DND-41 (cell line): ENCODE measurements around the gene CACNA2D3.

Experiments used
- ATAC-seq: fragments of 200-7000 bp; cut with Tn5 transposase; 3 replicates; pipeline ENCODE4 v1.9.1; 2021; ENCODE audit warnings: low read depth; ENCODE audit not compliant: insufficient read depth
- DNase-seq: peaks from one replicate; pipeline ENCODE4 v3.0.0-alpha.2; 2020
- H2AFZ ChIP-seq: 2 replicates; pipeline ENCODE4 v1.6.0; 2012; ENCODE audit warnings: low read depth, low read length
- H3K27ac ChIP-seq: 2 replicates; pipeline ENCODE4 v1.5.1; 2012; ENCODE audit warnings: low read length, inconsistent platforms
- H3K27me3 ChIP-seq: fragments of 200-600 bp; sonication (generic); 2 replicates; pipeline ENCODE4 v1.6.0; 2012; ENCODE audit warnings: low read length, mild to moderate bottlenecking, inconsistent platforms; ENCODE audit not compliant: insufficient read depth, poor library complexity
- H3K36me3 ChIP-seq: 2 replicates; pipeline ENCODE4 v1.5.1; 2012; ENCODE audit warnings: low read length, inconsistent platforms; ENCODE audit not compliant: insufficient read depth
- H3K4me1 ChIP-seq: 2 replicates; pipeline ENCODE4 v1.5.1; 2012; ENCODE audit warnings: mild to moderate bottlenecking, low read length; ENCODE audit not compliant: insufficient read depth
- H3K4me2 ChIP-seq: 2 replicates; pipeline ENCODE4 v1.6.0; 2012; ENCODE audit warnings: mild to moderate bottlenecking, moderate library complexity, low read length, inconsistent platforms; ENCODE audit not compliant: insufficient read depth
- H3K4me3 ChIP-seq, 2 experiments: fragments of 200-600 bp in 1 of 2; shearing (Covaris generic) in 1 of 2; 2 replicates each; pipeline ENCODE4 v1.5.1; 2012 to 2016; ENCODE audit warnings: inconsistent platforms in 2 of 2, low read length in 2 of 2, mild to moderate bottlenecking in 2 of 2, low read depth in 1 of 2, moderate library complexity in 1 of 2
- H3K79me2 ChIP-seq: 2 replicates; pipeline ENCODE4 v1.6.0; 2012; ENCODE audit warnings: low read length, inconsistent platforms; ENCODE audit not compliant: insufficient read depth
- H3K9ac ChIP-seq: 2 replicates; pipeline ENCODE4 v1.6.0; 2012; ENCODE audit warnings: low read depth, mild to moderate bottlenecking, inconsistent platforms, low read length, moderate library complexity
- H3K9me3 ChIP-seq: 2 replicates; pipeline ENCODE4 v1.5.1; 2012; ENCODE audit warnings: low read length, moderate library complexity, mild to moderate bottlenecking, inconsistent platforms; ENCODE audit not compliant: insufficient read depth, severe bottlenecking
- H4K20me1 ChIP-seq: 2 replicates; pipeline ENCODE4 v1.6.0; 2012; ENCODE audit warnings: low read length; ENCODE audit not compliant: insufficient read depth
- EZH2 ChIP-seq: IDR thresholded peaks from 3 replicates; pipeline ENCODE4 v1.6.1; 2012; ENCODE audit warnings: borderline replicate concordance, low read depth, mild to moderate bottlenecking, moderate library complexity, low read length, inconsistent platforms; ENCODE audit not compliant: severe bottlenecking
- TF ChIP-seq, protein P1 (sequence below): IDR thresholded peaks from 2 replicates; pipeline ENCODE4 v1.5.1; 2012; ENCODE audit warnings: borderline replicate concordance, low read length, moderate library complexity, mild to moderate bottlenecking; ENCODE audit not compliant: poor library complexity, severe bottlenecking; ENCODE audit errors: extremely low read depth

Gene CACNA2D3

DNA sequence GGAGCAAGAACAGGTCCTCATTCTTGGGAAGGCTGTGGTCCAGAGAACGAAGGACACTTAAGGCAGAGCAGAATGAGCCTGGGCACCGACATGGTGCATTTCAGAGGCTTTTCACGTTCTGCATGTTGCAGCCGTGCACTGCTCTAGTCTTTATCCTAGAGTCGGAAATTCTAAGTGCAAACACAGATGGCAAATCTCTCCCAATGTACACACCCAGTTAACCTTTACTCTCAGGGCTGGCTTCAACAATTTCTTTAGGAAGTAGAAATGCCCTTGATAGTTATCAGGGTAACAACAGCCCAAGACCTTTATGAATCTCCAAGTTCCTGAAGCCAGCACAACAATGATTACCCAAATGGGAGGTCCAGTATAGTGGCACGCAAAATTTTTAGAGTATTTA lies 844.6 kb downstream of the CACNA2D3 start:
- Histone ChIP-seq H3K27ac (no peak overlapping the region), H2AFZ (no peak overlapping the region), H3K4me3 (no peak overlapping the region), H3K4me1 (no peaks in the 10 kb centered on the region), H4K20me1 (no peaks in the 10 kb centered on the region), H3K27me3 (peaks cover 4% of the 10 kb centered on the region), H3K9me3 (no peaks in the 10 kb centered on the region), H3K4me2 (no peak overlapping the region), H3K79me2 (no peaks in the 10 kb centered on the region), H3K36me3 (no peaks in the 10 kb centered on the region), H3K9ac (no peak overlapping the region)
- ATAC-seq (no peak), DNase-seq (no peak)
- no peak for TF ChIP-seq EZH2
- TF ChIP-seq, protein P1, sequence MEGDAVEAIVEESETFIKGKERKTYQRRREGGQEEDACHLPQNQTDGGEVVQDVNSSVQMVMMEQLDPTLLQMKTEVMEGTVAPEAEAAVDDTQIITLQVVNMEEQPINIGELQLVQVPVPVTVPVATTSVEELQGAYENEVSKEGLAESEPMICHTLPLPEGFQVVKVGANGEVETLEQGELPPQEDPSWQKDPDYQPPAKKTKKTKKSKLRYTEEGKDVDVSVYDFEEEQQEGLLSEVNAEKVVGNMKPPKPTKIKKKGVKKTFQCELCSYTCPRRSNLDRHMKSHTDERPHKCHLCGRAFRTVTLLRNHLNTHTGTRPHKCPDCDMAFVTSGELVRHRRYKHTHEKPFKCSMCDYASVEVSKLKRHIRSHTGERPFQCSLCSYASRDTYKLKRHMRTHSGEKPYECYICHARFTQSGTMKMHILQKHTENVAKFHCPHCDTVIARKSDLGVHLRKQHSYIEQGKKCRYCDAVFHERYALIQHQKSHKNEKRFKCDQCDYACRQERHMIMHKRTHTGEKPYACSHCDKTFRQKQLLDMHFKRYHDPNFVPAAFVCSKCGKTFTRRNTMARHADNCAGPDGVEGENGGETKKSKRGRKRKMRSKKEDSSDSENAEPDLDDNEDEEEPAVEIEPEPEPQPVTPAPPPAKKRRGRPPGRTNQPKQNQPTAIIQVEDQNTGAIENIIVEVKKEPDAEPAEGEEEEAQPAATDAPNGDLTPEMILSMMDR = no peak

DNA sequence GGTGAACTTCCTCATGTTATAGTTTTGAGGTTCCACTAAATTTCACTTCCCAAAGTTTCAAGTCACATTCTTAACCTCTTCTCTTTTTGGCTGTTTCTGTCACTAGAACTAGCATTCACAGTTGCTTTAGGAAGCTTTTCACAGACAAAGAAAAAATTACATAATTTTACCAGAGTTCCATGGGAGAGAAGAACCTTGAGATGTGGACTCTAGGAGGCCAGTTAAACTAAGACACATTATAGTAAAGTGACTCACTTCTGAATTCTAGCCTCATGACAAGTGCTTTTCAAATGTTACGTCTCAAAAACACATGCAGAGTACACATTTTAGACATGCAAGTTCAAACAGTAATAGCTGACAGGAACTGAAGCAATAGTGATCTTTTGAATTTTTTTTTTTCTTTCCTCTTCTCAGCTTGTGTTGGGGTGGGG lies 845.4 kb downstream of the CACNA2D3 start:
- Histone ChIP-seq H3K79me2 (no peaks in the 10 kb centered on the region), H3K27me3 (peaks cover 4% of the 10 kb centered on the region), H3K27ac (no peak overlapping the region), H3K9me3 (no peaks in the 10 kb centered on the region), H3K4me1 (no peaks in the 10 kb centered on the region), H3K9ac (no peak overlapping the region), H2AFZ (no peak overlapping the region), H3K36me3 (no peaks in the 10 kb centered on the region), H4K20me1 (no peaks in the 10 kb centered on the region), H3K4me2 (no peak overlapping the region), H3K4me3 (no peak overlapping the region)
- ATAC-seq (no peak), DNase-seq (no peak)
- TF ChIP-seq, protein P1 = no peak
- TF ChIP-seq EZH2 = no peak

DNA sequence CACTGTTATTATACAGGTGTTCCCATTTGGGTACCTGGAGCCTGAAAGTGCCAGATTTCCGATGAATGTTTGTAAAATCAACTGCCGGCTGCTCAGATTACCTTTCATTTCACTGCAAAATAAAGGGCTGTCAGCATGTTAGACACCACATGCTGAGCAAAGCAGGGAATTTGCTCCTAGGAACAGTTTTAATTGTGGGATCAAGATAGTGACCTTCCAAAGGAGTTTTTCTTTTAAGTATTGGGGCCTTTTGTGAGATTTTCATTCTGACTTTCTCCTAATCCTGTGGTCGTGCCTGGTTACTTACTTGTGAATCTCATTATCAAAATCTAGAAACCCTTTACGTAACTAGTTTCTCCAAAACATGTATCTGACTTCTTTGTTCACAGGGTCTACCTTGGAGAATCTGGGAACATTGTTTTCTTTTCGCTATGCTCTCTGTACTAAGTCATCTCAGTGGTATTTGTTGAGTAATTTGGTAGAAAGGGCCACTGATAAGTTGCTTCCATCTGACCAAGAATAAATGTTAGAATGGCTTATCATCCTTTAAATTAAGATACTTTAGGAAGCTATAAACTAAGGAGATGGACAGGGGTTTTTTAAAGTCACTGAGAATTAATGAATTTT lies 846.3 kb downstream of the CACNA2D3 start:
- Histone ChIP-seq H3K9me3 (no peaks in the 10 kb centered on the region), H4K20me1 (no peaks in the 10 kb centered on the region), H3K27me3 (peaks cover 4% of the 10 kb centered on the region), H3K9ac (no peak overlapping the region), H3K4me2 (no peak overlapping the region), H3K36me3 (no peaks in the 10 kb centered on the region), H3K79me2 (no peaks in the 10 kb centered on the region), H3K4me3 (no peak overlapping the region), H3K27ac (no peak overlapping the region), H2AFZ (no peak overlapping the region), H3K4me1 (no peaks in the 10 kb centered on the region)
- no peak for DNase-seq
- ATAC-seq = no peak
- no peak for TF ChIP-seq EZH2

DNA sequence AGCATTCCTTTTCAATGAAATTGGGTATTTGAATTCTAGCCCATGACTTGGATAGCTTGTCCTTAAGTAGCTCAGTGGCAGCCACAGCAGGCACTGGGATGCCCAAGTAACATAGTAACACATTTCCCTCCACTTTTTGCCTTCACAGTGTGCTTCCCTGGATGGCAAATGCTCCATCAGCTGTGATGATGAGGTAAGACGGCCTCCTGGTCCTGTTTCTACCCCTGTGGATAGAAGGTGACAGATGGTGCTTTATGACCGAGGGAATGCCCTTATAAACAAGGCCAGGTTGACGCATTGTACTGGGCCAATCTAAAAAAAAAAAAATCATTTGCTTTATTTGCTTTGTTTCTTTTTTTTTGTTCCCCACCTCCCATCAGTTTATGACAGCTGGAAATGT lies 847.3 kb downstream of the CACNA2D3 start:
- ATAC-seq (no peak), DNase-seq (no peak)
- H3K27me3 ChIP-seq = peaks cover 4% of the 10 kb centered on the region
- no peaks in the 10 kb centered on the region for H3K36me3 ChIP-seq
- no peak overlapping the region for H3K27ac ChIP-seq
- no peaks in the 10 kb centered on the region for H4K20me1 ChIP-seq
- no peaks in the 10 kb centered on the region for H3K4me1 ChIP-seq
- no peak overlapping the region for H3K4me2 ChIP-seq
- H3K4me3 ChIP-seq = no peak overlapping the region
- H3K79me2 ChIP-seq = no peaks in the 10 kb centered on the region
- no peaks in the 10 kb centered on the region for H3K9me3 ChIP-seq
- H3K9ac ChIP-seq = no peak overlapping the region
- no peak overlapping the region for H2AFZ ChIP-seq
- TF ChIP-seq EZH2 = no peak
- TF ChIP-seq, protein P1 = no peak
